GM21515 (cell line): ENCODE results near the gene CHMP4B.

Experiments used
- ATAC-seq: cut with Tn5 transposase; IDR thresholded peaks from one replicate; pipeline ENCODE4 v1.9.1; 2021; ENCODE audit not compliant: unreplicated experiment

Gene CHMP4B

GRCh38 chr20:33890557-33890956 is 79.4 kb downstream of the CHMP4B start:
- no peak for ATAC-seq

- no peak for ATAC-seq
Measured at GRCh38 chr20:33893314-33893713, 82.2 kb downstream of the CHMP4B start.

- ATAC-seq, result no peak
Measured at GRCh38 chr20:33894798-33895197, 83.7 kb downstream of the CHMP4B start.

- no peak for ATAC-seq
Measured at GRCh38 chr20:33896509-33896908, 85.4 kb downstream of the CHMP4B start.

- ATAC-seq, result no peak
Measured at GRCh38 chr20:33897313-33897912, 86.3 kb downstream of the CHMP4B start.

- no peak for ATAC-seq
Measured at GRCh38 chr20:33899106-33899505, 88.0 kb downstream of the CHMP4B start.

GRCh38 chr20:33900521-33901131 is 89.5 kb downstream of the CHMP4B start:
- ATAC-seq, result no peak

GRCh38 chr20:33901132-33901523 is 90.0 kb downstream of the CHMP4B start:
- no peak for ATAC-seq

- no peak for ATAC-seq
Measured at GRCh38 chr20:33902011-33902410, 90.9 kb downstream of the CHMP4B start.
